K562 (cell line): ENCODE measurements around the gene MAML1. TPM values are rescaled to one million over a fixed set of nuclear protein-coding genes. Genes with fewer than 3 reads are reported as not detected.

Experiments
- BRD9 ChIP-seq: fragments of 450-650 bp; IDR thresholded peaks from 2 replicates; pipeline ENCODE4 v1.6.1; 2018; ENCODE audit warnings: low read depth; ENCODE audit not compliant: partially characterized antibody
- CCAR2 ChIP-seq: fragments of 200-400 bp; formaldehyde crosslinking; IDR thresholded peaks from 2 replicates; pipeline ENCODE4 v1.6.1; 2017; ENCODE audit warnings: mild to moderate bottlenecking, low read depth, low read length
- ELF2 ChIP-seq: fragments of 250-450 bp; sonication (Bioruptor Pico); IDR thresholded peaks from 2 replicates; pipeline ENCODE4 v1.5.0; 2021; ENCODE audit warnings: mild to moderate bottlenecking
- HEY1 ChIP-seq: fragments of 250-450 bp; sonication (Bioruptor Pico); IDR thresholded peaks from 2 replicates; pipeline ENCODE4 v1.5.0; 2020; ENCODE audit warnings: mild to moderate bottlenecking, moderate library complexity, borderline replicate concordance
- KLF1 ChIP-seq: fragments of 450-650 bp; IDR thresholded peaks from 2 replicates; pipeline ENCODE4 v1.6.1; 2016; ENCODE audit warnings: missing genetic modification characterization, missing compliant biosample characterization
- NR3C1 ChIP-seq: sonication (generic); formaldehyde crosslinking; IDR thresholded peaks from 2 replicates; pipeline ENCODE4 v1.8.1; 2022; ENCODE audit warnings: missing genetic modification reagents
- SP2 ChIP-seq: IDR thresholded peaks from 2 replicates; pipeline ENCODE4 v1.6.1; 2011; ENCODE audit warnings: mild to moderate bottlenecking, low read depth, low read length, moderate library complexity; ENCODE audit not compliant: poor library complexity, severe bottlenecking; ENCODE audit errors: extremely low read depth
- STAG1 ChIP-seq: sonication (generic); formaldehyde crosslinking; IDR thresholded peaks from 2 replicates; pipeline ENCODE4 v1.5.0; 2020; ENCODE audit warnings: missing genetic modification reagents, borderline replicate concordance
- ZNF140 ChIP-seq: fragments of 250-450 bp; sonication (Bioruptor Pico); IDR thresholded peaks from 2 replicates; pipeline ENCODE4 v1.8.0; 2021; ENCODE audit warnings: moderate library complexity, mild to moderate bottlenecking, inconsistent platforms
- ZNF316 ChIP-seq: fragments of 450-650 bp; IDR thresholded peaks from 2 replicates; pipeline ENCODE4 v1.6.1; 2016
- ZNF41 ChIP-seq: fragments of 250-450 bp; sonication (Bioruptor Pico); conservative IDR thresholded peaks from 2 replicates; pipeline ENCODE4 v1.4.0; 2020; ENCODE audit warnings: mild to moderate bottlenecking
- ZNF668 ChIP-seq: fragments of 250-450 bp; sonication (Bioruptor Pico); IDR thresholded peaks from 2 replicates; pipeline ENCODE4 v1.8.0; 2022; ENCODE audit warnings: mild to moderate bottlenecking, inconsistent platforms
- polyA plus RNA-seq, 8 experiments: library from polyadenylated mRNA; depleted of rRNA in 4 of 8; stranded (reverse) in 5 of 8; unstranded in 3 of 8; fragments of >200 nt; fragmentation: Nextera tagmentation in 2 of 8; fragmentation: Illumina TruSeq in 1 of 8; extraction: Ambion mirVana in 2 of 8; extraction: Trizol in 1 of 8; gene quantifications; 2 replicates each; pipeline versions ENCODE4 v1.2.1 to v1.2.3, GENCODE V29; 2011 to 2014; ENCODE audit warnings: inconsistent platforms in 1 of 8, missing spikeins in 1 of 8
- total RNA-seq, 7 experiments: library from RNA; depleted of rRNA in 6 of 7; stranded (reverse); fragments of >200 nt in 6 of 7; fragmentation: Illumina TruSeq in 2 of 7; extraction: Trizol in 2 of 7; gene quantifications; 2 replicates each; pipeline versions ENCODE4 v1.2.1 to v1.2.3, GENCODE V29; 2011 to 2021; ENCODE audit warnings: low replicate concordance in 1 of 7
- TF ChIP-seq, protein P1 (sequence below): fragments of 450-650 bp; formaldehyde crosslinking; IDR thresholded peaks from 2 replicates; pipeline ENCODE4 v1.4.0; 2022; ENCODE audit warnings: missing genetic modification characterization
- TF ChIP-seq, protein P2 (sequence below): sonication (generic); formaldehyde crosslinking; IDR thresholded peaks from 2 replicates; pipeline ENCODE4 v1.8.0; 2022; ENCODE audit warnings: mild to moderate bottlenecking, missing genetic modification reagents
- TF ChIP-seq, protein P3 (sequence below): fragments of 250-450 bp; sonication (Bioruptor Pico); IDR thresholded peaks from 2 replicates; pipeline ENCODE4 v1.4.0; 2020; ENCODE audit warnings: borderline replicate concordance
- TF ChIP-seq, protein P4 (sequence below): fragments of 450-650 bp; IDR thresholded peaks from 2 replicates; pipeline ENCODE4 v1.6.1; 2016; ENCODE audit warnings: missing biosample characterization, missing genetic modification characterization
- TF ChIP-seq, protein P5 (sequence below): fragments of 450-650 bp; IDR thresholded peaks from 2 replicates; pipeline ENCODE4 v1.6.1; 2018; ENCODE audit warnings: mild to moderate bottlenecking, low read depth; ENCODE audit not compliant: partially characterized antibody

The MAML1 gene
- total and polyA plus RNA-seq, 9 of the 15 experiments (the other 6 are each of a cell fraction or from before 2014, with no cell fraction given): 0.32 to 18.4 (median 7.0) TPM

DNA sequence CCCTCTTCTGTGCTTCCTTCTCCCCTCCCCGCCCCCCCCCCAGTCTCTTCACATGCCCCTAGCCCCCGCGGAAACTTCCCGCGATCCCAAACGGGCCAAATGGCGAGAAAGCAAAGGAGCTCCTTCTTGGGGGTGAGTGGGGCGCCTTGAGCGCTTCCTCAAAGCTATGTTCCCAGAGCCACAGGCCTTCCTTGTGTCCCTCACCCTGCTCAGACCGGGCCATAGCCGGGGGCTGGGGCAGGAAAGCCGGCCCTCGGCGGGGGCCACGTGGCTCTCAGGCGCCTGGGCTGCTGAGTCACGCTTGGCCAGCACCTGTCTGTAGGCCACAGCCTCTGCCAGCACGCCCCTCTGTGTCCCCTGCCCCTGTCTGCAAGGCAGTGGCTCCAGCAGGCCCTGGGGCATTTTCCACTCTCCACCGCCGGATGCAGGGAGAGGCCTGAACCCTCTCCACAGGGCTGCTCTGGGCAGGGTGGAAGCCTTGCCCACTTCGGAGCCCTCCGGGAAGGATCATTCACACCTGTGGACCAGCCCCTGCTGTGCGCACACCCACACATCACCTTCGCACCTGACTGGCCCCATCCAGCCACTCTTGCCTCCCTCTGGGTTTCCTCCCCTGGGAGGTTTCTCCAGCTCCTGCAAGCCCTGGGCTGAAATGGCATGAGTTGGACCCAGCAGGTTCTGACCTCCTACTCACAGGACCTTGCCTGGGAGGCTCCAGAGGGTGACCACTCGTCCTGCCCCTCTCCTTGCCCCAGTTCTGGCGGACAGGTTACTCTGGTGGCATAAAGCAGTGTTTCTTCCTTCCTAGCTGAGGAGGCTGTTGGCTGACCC, 86.9 kb downstream of the MAML1 start (continued):
- peak; percentile 88 for TF ChIP-seq ZNF316
- TF ChIP-seq ZNF41: peak; percentile 86
- TF ChIP-seq ELF2 (CRISPR knock-in tag): peak; percentile 70; the same call in 1 of the 2 replicates
- TF ChIP-seq ZNF668 (CRISPR knock-in tag): peak; percentile 91
- peak; percentile 74; the same call in 1 of the 2 replicates for TF ChIP-seq ZNF140 (CRISPR knock-in tag)
- no peak for TF ChIP-seq STAG1
- TF ChIP-seq, protein P1, sequence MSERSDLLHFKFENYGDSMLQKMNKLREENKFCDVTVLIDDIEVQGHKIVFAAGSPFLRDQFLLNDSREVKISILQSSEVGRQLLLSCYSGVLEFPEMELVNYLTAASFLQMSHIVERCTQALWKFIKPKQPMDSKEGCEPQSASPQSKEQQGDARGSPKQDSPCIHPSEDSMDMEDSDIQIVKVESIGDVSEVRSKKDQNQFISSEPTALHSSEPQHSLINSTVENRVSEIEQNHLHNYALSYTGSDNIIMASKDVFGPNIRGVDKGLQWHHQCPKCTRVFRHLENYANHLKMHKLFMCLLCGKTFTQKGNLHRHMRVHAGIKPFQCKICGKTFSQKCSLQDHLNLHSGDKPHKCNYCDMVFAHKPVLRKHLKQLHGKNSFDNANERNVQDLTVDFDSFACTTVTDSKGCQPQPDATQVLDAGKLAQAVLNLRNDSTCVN (CRISPR knock-in tag): 0 out of 2 replicates have a peak, but pooled peaks have one; percentile 79
- peak; percentile 66; the same call in 1 of the 2 replicates for TF ChIP-seq NR3C1
- TF ChIP-seq, protein P2, sequence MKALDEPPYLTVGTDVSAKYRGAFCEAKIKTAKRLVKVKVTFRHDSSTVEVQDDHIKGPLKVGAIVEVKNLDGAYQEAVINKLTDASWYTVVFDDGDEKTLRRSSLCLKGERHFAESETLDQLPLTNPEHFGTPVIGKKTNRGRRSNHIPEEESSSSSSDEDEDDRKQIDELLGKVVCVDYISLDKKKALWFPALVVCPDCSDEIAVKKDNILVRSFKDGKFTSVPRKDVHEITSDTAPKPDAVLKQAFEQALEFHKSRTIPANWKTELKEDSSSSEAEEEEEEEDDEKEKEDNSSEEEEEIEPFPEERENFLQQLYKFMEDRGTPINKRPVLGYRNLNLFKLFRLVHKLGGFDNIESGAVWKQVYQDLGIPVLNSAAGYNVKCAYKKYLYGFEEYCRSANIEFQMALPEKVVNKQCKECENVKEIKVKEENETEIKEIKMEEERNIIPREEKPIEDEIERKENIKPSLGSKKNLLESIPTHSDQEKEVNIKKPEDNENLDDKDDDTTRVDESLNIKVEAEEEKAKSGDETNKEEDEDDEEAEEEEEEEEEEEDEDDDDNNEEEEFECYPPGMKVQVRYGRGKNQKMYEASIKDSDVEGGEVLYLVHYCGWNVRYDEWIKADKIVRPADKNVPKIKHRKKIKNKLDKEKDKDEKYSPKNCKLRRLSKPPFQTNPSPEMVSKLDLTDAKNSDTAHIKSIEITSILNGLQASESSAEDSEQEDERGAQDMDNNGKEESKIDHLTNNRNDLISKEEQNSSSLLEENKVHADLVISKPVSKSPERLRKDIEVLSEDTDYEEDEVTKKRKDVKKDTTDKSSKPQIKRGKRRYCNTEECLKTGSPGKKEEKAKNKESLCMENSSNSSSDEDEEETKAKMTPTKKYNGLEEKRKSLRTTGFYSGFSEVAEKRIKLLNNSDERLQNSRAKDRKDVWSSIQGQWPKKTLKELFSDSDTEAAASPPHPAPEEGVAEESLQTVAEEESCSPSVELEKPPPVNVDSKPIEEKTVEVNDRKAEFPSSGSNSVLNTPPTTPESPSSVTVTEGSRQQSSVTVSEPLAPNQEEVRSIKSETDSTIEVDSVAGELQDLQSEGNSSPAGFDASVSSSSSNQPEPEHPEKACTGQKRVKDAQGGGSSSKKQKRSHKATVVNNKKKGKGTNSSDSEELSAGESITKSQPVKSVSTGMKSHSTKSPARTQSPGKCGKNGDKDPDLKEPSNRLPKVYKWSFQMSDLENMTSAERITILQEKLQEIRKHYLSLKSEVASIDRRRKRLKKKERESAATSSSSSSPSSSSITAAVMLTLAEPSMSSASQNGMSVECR: peak; percentile 73
- peak; percentile 36 for TF ChIP-seq BRD9
- TF ChIP-seq HEY1 (CRISPR knock-in tag): 0 out of 2 replicates have a peak, but pooled peaks have one; percentile 29
- no peak for TF ChIP-seq CCAR2
- TF ChIP-seq KLF1: no peak
- no peak for TF ChIP-seq SP2
- TF ChIP-seq, protein P3, sequence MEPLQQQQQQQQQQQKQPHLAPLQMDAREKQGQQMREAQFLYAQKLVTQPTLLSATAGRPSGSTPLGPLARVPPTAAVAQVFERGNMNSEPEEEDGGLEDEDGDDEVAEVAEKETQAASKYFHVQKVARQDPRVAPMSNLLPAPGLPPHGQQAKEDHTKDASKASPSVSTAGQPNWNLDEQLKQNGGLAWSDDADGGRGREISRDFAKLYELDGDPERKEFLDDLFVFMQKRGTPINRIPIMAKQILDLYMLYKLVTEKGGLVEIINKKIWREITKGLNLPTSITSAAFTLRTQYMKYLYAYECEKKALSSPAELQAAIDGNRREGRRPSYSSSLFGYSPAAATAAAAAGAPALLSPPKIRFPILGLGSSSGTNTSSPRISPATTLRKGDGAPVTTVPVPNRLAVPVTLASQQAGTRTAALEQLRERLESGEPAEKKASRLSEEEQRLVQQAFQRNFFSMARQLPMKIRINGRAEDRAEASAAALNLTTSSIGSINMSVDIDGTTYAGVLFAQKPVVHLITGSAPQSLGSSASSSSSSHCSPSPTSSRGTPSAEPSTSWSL (CRISPR knock-in tag): peak; percentile 96
- TF ChIP-seq, protein P4, sequence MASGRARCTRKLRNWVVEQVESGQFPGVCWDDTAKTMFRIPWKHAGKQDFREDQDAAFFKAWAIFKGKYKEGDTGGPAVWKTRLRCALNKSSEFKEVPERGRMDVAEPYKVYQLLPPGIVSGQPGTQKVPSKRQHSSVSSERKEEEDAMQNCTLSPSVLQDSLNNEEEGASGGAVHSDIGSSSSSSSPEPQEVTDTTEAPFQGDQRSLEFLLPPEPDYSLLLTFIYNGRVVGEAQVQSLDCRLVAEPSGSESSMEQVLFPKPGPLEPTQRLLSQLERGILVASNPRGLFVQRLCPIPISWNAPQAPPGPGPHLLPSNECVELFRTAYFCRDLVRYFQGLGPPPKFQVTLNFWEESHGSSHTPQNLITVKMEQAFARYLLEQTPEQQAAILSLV: peak; percentile 56; the same call in 1 of the 2 replicates
- TF ChIP-seq, protein P5, sequence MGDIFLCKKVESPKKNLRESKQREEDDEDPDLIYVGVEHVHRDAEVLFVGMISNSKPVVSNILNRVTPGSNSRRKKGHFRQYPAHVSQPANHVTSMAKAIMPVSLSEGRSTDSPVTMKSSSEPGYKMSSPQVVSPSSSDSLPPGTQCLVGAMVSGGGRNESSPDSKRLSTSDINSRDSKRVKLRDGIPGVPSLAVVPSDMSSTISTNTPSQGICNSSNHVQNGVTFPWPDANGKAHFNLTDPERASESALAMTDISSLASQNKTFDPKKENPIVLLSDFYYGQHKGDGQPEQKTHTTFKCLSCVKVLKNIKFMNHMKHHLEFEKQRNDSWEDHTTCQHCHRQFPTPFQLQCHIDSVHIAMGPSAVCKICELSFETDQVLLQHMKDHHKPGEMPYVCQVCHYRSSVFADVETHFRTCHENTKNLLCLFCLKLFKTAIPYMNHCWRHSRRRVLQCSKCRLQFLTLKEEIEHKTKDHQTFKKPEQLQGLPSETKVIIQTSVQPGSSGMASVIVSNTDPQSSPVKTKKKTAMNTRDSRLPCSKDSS: no peak
